ENCODE results near the gene AQP5. TPM values are rescaled to one million over a fixed set of nuclear protein-coding genes. Genes with fewer than 3 reads are reported as not detected.

The AQP5 gene
- total RNA-seq, 2 experiments from 2014 or later: not detected

DNA sequence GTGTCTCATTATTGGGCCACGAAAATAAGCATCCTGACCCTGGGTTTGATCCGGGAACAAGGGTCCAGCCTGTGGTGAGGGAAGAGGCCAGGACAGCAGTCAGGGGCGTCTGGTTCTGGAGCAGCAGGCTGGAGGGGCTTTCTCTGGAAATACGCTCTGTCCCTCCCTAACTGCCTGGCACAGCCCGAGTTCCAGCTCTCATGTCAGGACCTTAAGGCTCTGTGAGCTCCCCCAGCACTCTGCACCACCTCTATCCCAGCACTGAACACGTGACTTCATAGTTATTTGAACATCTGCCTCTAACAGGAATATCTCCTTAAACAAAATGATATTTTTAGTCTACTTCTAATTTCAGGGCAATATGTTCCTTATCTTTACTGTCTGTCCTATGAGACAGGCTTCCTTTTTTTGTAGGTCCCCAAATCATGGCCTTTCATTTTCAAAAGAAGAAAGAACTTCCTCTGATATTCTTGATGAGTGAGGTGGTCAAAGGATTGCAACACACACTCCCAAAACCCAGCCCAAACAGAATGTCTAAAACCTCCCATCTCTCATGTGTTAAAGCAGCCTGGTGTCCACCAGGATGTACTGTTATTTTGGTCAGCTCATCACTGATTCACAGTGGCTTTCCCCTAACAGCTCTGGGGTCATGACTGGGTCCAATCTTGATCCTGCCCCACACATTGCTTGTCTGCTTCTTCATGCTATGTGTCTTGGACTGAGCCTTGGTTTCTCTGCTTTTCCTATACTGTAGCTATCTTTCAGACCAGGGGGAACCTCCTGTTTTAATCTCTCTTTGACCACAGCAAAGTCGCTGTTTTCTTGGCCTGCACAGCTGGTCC, 20.8 kb downstream of the AQP5 start:
- no peak overlapping the region for H3K27ac ChIP-seq (ENCODE audit: low read depth, low read length, poor library complexity, severe bottlenecking)
- no peaks in the 10 kb centered on the region for H3K79me2 ChIP-seq (ENCODE audit: insufficient read depth, low read depth, low read length)
- no peak for TF ChIP-seq CTCF (conservative IDR thresholded peaks at IDR 0.05; ENCODE audit: low read length)
- TF ChIP-seq EZH2phosphoT487 (IDR thresholded peaks at IDR 0.05; ENCODE audit: borderline replicate concordance, low read depth, low read length): no peak
- H2AFZ ChIP-seq (ENCODE audit: low read length): no peak overlapping the region
- DNase-seq (ENCODE audit: low spot score): no peak
- no TSS peak for BruUV-seq (replicated peaks)
- ChIA-PET CTCF (ENCODE audit: unreplicated experiment) (no interaction called here), POLR2A (interaction anchor here (0.6 to 1.3 kb wide), 4 partner anchors 12 to 102 kb away, joined by 3 to 7 read pairs (median 6); no protein-coding TSS in a partner anchor)
- no peaks in the 10 kb centered on the region for H4K20me1 ChIP-seq (ENCODE audit: insufficient read depth, low read length)
- no peak overlapping the region for H3K4me2 ChIP-seq (ENCODE audit: low read length)
- peaks cover 28% of the 10 kb centered on the region for H3K36me3 ChIP-seq (ENCODE audit: insufficient read depth, low read length)
- H3K9me3 ChIP-seq (ENCODE audit: low read length): no peaks in the 10 kb centered on the region
- intact Hi-C loops (cut with micrococcal nuclease; ENCODE audit: unreplicated experiment): no loop called here
- no peaks in the 10 kb centered on the region for H3K9me2 ChIP-seq (ENCODE audit: insufficient read depth, low read length)
- no peaks in the 10 kb centered on the region for H3K4me1 ChIP-seq (ENCODE audit: insufficient read depth, low read length, poor library complexity, severe bottlenecking)
- no peak overlapping the region for H3K4me3 ChIP-seq (ENCODE audit: low read depth, low read length, poor library complexity, severe bottlenecking)

- no peak overlapping the region for H3K4me2 ChIP-seq (ENCODE audit: low read length)
- TF ChIP-seq EZH2phosphoT487 (IDR thresholded peaks at IDR 0.05; ENCODE audit: borderline replicate concordance, low read depth, low read length) (no peak), CTCF (conservative IDR thresholded peaks at IDR 0.05; ENCODE audit: low read length) (no peak)
- no peak overlapping the region for H3K4me3 ChIP-seq (ENCODE audit: low read depth, low read length, poor library complexity, severe bottlenecking)
- no peak overlapping the region for H2AFZ ChIP-seq (ENCODE audit: low read length)
- DNase-seq (ENCODE audit: low spot score): no peak
- peaks cover 43% of the 10 kb centered on the region for H3K36me3 ChIP-seq (ENCODE audit: insufficient read depth, low read length)
- H3K4me1 ChIP-seq (ENCODE audit: insufficient read depth, low read length, poor library complexity, severe bottlenecking): no peaks in the 10 kb centered on the region
- H4K20me1 ChIP-seq (ENCODE audit: insufficient read depth, low read length): no peaks in the 10 kb centered on the region
- intact Hi-C loops (cut with micrococcal nuclease; ENCODE audit: unreplicated experiment): no loop called here
- H3K79me2 ChIP-seq (ENCODE audit: insufficient read depth, low read depth, low read length): no peaks in the 10 kb centered on the region
- no TSS peak for BruUV-seq (replicated peaks)
- POLR2A ChIA-PET: interaction anchor here (0.6 to 0.7 kb wide), 2 partner anchors 25 to 43 kb away, joined by 3 read pairs; no protein-coding TSS in a partner anchor
- CTCF ChIA-PET (ENCODE audit: unreplicated experiment): no interaction called here
- no peaks in the 10 kb centered on the region for H3K9me3 ChIP-seq (ENCODE audit: low read length)
- no peak overlapping the region for H3K27ac ChIP-seq (ENCODE audit: low read depth, low read length, poor library complexity, severe bottlenecking)
- H3K9me2 ChIP-seq (ENCODE audit: insufficient read depth, low read length): no peaks in the 10 kb centered on the region
These were observed 22.2 kb downstream of the AQP5 start for GRCh38 chr12:49983892-49984291.
